Stimulated activated CD8-positive, alpha-beta memory T cell treated with anti-CD3 and anti-CD28 coated beads, Interleukin-7, amount 100 ng/mL, for 4 hours (primary cell): ENCODE results near the gene EMSY.
"Not testable (repeated sequence)": the region's sequence is repeated elsewhere in the genome, so short reads cannot be mapped to it uniquely, and the experiment has no call there.

Experiments
- DNase-seq, 2 donors: peaks; one replicate each; pipeline ENCODE4 v3.0.0-alpha.2; 2020; ENCODE audit warnings: low read depth in 2 of 2

Gene EMSY, protein sequence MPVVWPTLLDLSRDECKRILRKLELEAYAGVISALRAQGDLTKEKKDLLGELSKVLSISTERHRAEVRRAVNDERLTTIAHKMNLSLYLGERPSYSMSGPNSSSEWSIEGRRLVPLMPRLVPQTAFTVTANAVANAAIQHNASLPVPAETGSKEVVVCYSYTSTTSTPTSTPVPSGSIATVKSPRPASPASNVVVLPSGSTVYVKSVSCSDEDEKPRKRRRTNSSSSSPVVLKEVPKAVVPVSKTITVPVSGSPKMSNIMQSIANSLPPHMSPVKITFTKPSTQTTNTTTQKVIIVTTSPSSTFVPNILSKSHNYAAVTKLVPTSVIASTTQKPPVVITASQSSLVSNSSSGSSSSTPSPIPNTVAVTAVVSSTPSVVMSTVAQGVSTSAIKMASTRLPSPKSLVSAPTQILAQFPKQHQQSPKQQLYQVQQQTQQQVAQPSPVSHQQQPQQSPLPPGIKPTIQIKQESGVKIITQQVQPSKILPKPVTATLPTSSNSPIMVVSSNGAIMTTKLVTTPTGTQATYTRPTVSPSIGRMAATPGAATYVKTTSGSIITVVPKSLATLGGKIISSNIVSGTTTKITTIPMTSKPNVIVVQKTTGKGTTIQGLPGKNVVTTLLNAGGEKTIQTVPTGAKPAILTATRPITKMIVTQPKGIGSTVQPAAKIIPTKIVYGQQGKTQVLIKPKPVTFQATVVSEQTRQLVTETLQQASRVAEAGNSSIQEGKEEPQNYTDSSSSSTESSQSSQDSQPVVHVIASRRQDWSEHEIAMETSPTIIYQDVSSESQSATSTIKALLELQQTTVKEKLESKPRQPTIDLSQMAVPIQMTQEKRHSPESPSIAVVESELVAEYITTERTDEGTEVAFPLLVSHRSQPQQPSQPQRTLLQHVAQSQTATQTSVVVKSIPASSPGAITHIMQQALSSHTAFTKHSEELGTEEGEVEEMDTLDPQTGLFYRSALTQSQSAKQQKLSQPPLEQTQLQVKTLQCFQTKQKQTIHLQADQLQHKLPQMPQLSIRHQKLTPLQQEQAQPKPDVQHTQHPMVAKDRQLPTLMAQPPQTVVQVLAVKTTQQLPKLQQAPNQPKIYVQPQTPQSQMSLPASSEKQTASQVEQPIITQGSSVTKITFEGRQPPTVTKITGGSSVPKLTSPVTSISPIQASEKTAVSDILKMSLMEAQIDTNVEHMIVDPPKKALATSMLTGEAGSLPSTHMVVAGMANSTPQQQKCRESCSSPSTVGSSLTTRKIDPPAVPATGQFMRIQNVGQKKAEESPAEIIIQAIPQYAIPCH (N-terminal part only)

GRCh38 chr11:76444384-76445120 is at the start of gene EMSY:
Gene EMSY, plus strand, starts transcription at chr11:76445018. Its CDS starts 1,921 bp downstream, at chr11:76446939.
- DNase-seq = peak; percentile 84 to 88

DNA sequence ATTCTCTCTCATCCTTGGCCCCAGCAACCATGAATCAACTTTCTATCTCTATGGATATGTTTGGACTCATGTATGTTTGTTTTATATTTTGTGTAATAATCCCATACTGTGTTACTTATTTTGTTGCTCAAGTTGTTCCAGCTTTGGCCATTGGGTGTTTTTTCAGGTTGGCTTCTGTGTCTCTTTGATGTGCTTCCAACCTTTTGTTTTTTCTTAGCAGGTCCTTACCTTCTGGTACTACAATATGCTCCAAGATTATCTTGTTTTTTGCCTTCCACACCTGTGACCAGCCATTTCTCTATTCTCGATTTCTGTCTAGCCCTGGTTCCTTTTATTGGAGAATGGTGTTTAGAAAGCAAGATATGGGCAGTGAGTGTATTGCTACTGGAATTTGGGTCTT is 49.5 kb upstream of the EMSY start:
- DNase-seq = no peak

DNA sequence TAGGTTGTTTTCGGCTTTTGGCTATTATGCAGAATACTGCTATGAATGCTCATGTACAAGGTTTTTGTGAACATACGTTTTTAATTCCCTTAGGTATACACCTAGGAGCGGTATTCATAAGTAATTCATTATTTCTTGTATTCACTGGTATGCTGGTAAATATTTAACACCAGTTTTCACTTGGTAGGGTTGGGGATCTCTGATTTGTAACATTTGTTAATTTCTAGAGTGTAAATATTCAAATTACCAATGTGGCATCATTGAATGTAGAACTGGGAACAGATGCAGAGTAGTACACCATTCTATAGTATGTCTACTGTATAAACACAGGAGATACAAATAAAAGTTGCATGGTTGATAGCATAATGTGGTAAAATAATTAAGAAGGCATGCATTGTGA is 47.4 kb upstream of the EMSY start:
- DNase-seq = no peak

- no peak for DNase-seq
Observed at GRCh38 chr11:76400967-76401366, 43.9 kb upstream of the EMSY start.

- DNase-seq = not testable (repeated sequence)
Observed at GRCh38 chr11:76401484-76401883, 43.3 kb upstream of the EMSY start.

- no peak for DNase-seq
Observed at GRCh38 chr11:76406359-76406758, 38.5 kb upstream of the EMSY start.

DNA sequence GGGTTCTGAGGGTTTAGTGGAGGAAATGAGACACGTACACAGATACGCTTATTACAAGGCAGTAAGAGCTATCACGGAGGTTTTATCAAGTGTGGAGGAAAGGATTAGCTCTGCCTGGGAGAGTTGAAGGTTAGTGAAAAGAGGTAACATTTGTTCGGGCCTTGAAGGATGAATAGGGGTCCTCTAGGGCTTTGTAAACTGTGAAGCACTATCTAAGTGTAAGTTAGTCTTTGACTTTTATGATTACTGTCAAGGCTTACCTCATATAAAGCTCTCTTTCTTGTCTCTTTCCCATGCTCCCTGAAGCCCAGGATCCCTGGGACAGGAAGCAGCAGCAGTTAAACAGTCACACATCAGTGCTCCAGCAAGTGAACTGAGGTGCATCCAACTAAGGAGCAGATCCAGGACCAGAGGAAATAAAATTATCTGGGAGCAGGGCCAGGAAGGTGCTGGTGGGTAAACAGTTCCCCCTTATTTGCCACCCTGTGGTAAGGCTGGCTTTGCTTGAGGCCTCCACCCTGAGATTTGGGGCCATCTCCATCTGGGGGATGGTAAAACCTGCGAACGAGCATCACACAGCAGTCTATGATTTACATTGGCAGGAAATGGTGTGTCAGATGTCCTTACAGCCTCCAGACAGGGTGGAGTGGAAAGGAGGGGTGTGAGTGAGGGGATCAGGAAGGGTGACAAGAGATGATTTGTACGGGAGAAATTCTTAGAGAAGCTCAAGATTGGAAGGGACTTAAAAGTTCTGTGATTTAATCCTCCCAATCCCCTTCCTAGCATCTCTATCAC is 36.5 kb upstream of the EMSY start:
- DNase-seq = no peak

DNA sequence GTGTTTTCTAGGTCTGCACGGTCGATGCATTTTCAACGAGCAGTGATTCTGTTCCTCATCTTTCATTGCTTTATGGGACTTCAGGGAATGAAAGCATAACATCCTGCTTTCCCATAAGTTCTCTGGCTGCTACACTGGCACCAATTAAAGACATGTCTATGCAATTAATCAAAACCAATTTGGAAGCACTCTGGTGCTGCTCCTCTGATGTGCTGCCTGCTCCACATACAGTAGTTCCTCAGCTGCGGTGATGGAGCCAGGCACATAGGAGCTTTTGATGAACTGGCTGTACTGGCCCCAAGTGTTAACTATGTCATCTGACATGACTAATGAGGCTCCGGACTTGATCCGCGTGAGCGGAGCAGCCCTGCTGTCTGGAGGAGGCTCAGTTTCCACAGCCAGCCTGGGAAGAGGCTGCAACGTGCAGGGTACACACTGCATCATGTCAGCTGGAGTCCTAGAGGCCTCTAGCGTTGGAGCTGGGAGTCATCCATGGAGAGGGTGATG is 33.9 kb upstream of the EMSY start:
- DNase-seq = no peak

DNA sequence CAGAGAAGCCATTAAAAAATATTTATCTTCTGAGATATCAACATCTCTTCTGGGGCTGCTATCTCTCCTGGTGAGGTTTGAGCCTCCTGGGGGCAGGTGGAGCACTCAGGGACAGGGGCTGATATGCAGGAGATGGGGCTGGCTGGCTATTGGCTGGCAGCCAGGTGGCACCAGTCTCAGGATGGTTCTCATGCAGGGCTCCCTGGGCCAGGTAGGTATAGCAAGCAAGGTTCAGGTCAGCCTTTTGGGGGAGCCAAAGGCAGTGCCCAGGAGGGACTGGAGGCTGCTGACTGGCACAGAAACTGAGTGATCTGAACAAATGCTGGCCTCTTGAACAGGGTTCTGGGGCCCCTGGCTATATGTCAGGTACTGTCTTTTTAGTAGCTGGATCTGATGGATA is 29.7 kb upstream of the EMSY start:
- DNase-seq = no peak

DNA sequence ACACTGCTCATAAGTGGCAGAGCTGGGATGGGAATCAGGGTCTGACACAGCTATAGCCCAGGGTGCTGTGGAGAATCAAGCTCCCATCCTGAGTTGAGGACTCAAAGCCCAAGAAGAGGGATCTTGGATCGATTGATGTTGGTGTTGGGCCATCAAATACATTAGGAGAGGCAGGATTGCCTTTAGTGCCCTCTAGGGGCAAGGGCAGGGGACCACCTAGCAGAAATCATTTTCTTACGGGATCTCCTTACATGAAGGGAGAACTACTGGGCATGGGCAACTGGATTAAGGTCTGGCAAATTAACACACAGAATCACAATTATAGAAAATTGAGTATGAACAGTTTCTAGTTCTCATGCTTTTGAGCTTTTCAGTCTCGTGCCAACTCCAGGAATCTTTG is 24.9 kb upstream of the EMSY start:
- no peak for DNase-seq

- no peak for DNase-seq
Observed at GRCh38 chr11:76424379-76424778, 20.4 kb upstream of the EMSY start.

- DNase-seq = no peak
Observed at GRCh38 chr11:76424891-76425290, 19.9 kb upstream of the EMSY start.

DNA sequence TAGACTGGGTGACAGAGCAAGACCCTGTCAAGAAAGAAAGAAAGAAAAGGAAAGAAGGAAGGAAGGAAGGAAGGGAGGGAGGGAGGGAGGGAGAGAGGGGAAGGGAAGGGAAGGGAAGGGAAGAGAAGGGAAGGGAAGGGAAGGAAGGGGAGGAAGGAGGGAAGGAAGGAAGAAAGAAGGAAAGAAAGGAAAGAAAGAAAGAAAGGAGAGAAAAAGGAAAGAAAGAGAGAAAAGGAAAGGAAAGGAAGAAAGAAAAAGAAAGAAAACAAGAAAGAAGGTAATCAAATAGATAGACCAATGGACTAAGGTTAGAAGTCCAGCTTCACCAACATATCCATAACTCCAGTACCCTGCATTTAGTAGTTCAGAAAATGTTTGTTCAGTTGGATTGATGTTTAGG is 18.2 kb upstream of the EMSY start:
- DNase-seq = no peak

GRCh38 chr11:76436020-76436419 is 8.8 kb upstream of the EMSY start:
- DNase-seq = no peak

DNA sequence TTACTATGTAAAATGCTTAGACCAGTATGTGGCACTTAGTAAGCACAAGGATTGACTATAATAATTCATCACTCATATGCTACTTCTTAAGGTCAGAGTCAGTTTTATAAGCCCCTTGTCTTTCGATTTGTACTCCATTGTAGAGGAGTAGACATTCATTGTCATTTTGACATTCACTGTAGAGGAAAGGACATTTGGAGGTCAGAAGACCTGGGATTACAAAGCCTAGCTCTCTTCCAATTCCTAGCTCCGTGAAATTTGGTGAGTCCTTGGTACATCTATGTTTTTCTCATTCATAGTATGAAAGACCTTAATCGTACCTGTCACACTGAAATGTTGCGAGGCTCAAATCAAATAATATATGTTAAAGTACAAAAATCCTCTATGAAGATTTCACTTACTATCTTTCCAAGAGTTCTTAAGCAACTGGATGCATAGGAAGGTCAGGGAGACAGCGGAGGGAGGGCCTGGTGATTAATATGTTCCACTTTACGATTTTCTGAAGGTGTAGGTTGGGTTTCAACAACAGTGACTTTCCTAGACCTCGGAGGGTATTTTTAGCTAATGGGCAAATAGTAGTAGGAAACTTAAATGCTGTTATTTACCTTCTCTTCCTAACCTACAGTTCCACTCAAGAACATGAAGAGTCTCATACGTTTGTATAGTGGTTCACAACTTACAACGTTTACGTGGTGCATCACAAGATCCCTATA is 1.4 kb upstream of the EMSY start:
- no peak for DNase-seq

DNA sequence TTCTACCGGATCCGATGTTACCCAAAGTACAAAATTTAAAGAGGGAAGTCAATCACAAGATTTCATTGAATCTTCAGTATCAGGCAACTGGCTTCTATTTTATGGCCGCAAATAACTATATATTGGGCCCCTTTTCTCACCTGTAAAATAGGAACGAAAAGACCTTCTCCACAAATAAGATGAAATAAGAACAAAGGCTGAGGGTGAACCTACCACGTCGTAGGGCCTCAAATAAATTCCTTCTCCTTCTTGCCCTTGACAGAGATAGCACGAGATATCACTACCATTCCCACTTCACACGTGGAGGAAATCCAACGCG is 794 bp upstream of the EMSY start:
- DNase-seq = no peak

DNA sequence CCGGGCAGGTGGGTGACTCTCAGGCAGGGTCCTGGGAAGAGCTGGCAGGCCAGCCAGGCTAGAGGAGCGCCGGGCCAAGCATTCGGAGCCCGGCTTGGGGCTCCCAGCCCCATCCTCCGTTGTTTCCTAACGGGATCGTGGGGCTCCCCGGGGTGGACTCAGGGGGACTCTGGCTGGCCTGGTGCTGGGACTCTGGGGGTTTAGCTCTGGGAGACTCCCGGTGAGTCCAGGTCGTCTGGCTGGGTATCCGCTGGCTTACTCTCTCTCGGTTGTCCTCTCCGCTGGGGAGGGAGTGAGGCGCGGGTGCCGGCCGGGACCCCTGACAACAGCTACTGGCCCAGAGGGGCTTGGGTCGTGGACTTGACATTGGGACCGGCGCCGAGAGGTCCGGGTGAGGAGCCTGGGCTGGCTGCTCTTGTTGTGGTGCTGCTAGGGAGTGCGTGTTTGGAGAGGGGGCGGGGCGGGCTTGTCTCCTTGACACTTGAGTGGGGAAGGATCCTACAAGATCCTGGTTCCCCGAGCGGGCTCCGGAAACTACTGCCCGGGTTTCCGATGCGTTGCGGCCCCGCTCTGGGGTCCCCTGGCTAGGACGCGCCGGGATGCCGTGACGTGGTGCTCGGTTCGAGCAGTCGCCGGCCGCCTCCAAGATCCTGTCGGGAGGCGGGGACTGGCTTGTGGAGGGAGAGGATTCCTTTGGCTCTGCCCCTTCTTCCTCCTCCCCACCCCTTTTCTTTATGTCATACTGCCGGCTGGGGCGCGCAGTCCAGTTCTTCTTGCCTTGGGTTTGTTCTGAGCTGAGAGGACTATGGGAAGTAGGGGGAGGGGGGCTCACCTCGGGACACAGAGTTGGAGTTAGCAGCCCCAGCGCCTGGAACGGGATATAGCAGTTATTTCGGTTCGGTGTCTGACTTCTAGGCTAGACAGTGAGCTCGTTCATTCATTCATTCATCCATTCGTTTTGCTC is 585 bp downstream of the EMSY start:
- DNase-seq = peak; percentile 15 to 23

GRCh38 chr11:76448506-76448905 is 3.7 kb downstream of the EMSY start:
- DNase-seq = no peak

DNA sequence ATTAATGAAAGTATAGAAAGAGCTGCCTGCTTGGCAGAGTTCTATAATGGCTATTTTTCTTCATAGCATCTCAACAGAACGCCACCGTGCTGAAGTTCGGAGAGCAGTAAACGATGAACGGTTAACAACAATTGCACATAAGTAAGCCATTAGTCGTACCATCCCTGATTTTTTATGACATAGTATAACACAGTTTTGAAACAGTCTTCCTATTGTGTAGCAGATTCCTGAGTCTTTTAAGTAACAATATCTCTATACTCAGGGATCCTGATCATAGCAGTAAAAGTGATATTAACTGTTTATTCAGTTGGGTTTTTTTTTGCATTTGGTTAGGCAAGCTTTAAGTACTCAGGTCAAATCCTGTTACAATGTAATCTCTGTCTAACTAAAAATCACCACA is 8.4 kb downstream of the EMSY start:
- DNase-seq = no peak
